GM12878 (cell line): ENCODE results near the gene KRI1. TPM values are rescaled to one million over a fixed set of nuclear protein-coding genes. Genes with fewer than 3 reads are reported as not detected.

ENCODE experiments used
- ATAC-seq: fragments of 200-7000 bp; cut with Tn5 transposase; 3 replicates; pipeline ENCODE4 v1.9.1; 2020; ENCODE audit warnings: mild to moderate bottlenecking, moderate library complexity
- BruUV-seq: library from RNA; stranded (reverse); fragments of 400-500 nt; replicated peaks from 2 replicates; lab custom pipeline; 2021; lab: Mats Ljungman, UMichigan
- CTCF ChIA-PET: fragments of 300-600 bp; sonication (Branson Sonifier 250); formaldehyde crosslinking; extraction: SDS; loops from one replicate; lab custom pipeline; 2021; ENCODE audit warnings: inconsistent platforms; lab: Yijun Ruan, JAX
- POLR2A ChIA-PET: fragments of 350-600 bp; formaldehyde crosslinking; extraction: SDS; loops from one replicate; lab custom pipeline; 2021; ENCODE audit warnings: inconsistent platforms; lab: Charles Lee
- RAD21 ChIA-PET: fragments of 300-600 bp; sonication (Branson Sonifier 250); formaldehyde crosslinking; loops from one replicate; lab custom pipeline; 2023; ENCODE audit warnings: antibody characterized with exemption; ENCODE audit not compliant: unreplicated experiment; lab: Charles Lee
- SMC1A ChIA-PET: fragments of 300-600 bp; sonication (Branson Sonifier 250); formaldehyde crosslinking; loops from one replicate; lab custom pipeline; 2023; ENCODE audit not compliant: unreplicated experiment, uncharacterized antibody; lab: Charles Lee
- DNase-seq: peaks from one replicate; pipeline ENCODE4 v3.0.0-alpha.2; 2011; ENCODE audit warnings: low read depth, low spot score
- FAIRE-seq: peaks from 3 replicates; lab custom pipeline; 2011; peaks lifted over from hg19 to GRCh38; lab: Jason Lieb, UNC
- H2AFZ ChIP-seq: 2 replicates; pipeline ENCODE4 v1.6.0; 2011; ENCODE audit warnings: low read depth, low read length, control low read depth; ENCODE audit not compliant: control insufficient read depth
- H3K27ac ChIP-seq: 2 replicates; pipeline ENCODE4 v1.5.1; 2011; ENCODE audit warnings: control low read depth; ENCODE audit not compliant: control insufficient read depth, insufficient read depth
- H3K27me3 ChIP-seq, 2 experiments: replicated peaks in 1 of 2; 2 replicates each; pipeline versions ENCODE4 v1.6.0 to v1.6.1; 2011; ENCODE audit warnings: low read length in 1 of 2; ENCODE audit not compliant: control insufficient read depth in 2 of 2, insufficient read depth in 2 of 2
- H3K36me3 ChIP-seq, 2 experiments: 2 replicates each; pipeline ENCODE4 v1.5.1; 2011; ENCODE audit warnings: low read length in 1 of 2; ENCODE audit not compliant: control insufficient read depth in 2 of 2, insufficient read depth in 2 of 2
- H3K4me1 ChIP-seq: 2 replicates; pipeline ENCODE4 v1.6.1; 2011; ENCODE audit warnings: mild to moderate bottlenecking, low read length, moderate library complexity, mixed read lengths; ENCODE audit not compliant: control insufficient read depth, insufficient read depth
- H3K4me2 ChIP-seq: 2 replicates; pipeline ENCODE4 v1.6.0; 2011; ENCODE audit warnings: control low read depth; ENCODE audit not compliant: control insufficient read depth, insufficient read depth
- H3K4me3 ChIP-seq: fragments of 200-600 bp; sonication (generic); 2 replicates; pipeline ENCODE4 v1.5.1; 2016
- H3K79me2 ChIP-seq: 2 replicates; pipeline ENCODE4 v1.6.0; 2011; ENCODE audit warnings: low read length; ENCODE audit not compliant: control insufficient read depth, insufficient read depth
- H3K9ac ChIP-seq: 2 replicates; pipeline ENCODE4 v1.8.0; 2011; ENCODE audit warnings: low read length, control low read depth, mixed read lengths; ENCODE audit not compliant: control insufficient read depth, insufficient read depth
- H3K9me3 ChIP-seq: replicated peaks from 3 replicates; pipeline ENCODE4 v1.5.1; 2011; ENCODE audit warnings: mild to moderate bottlenecking, low read length; ENCODE audit not compliant: control insufficient read depth, insufficient read depth
- H4K20me1 ChIP-seq: 2 replicates; pipeline ENCODE4 v1.6.0; 2011; ENCODE audit not compliant: control insufficient read depth, insufficient read depth
- BHLHE40 ChIP-seq, 2 experiments: fragments of 450-650 bp in 1 of 2; IDR thresholded peaks; 2 replicates each; pipeline ENCODE4 v1.6.1; 2011 to 2017; ENCODE audit warnings: low read depth in 2 of 2, borderline replicate concordance in 1 of 2, improper control_type of control experiment in 1 of 2, low read length in 1 of 2, mild to moderate bottlenecking in 1 of 2
- BRCA1 ChIP-seq: IDR thresholded peaks from 2 replicates; pipeline ENCODE4 v1.6.1; 2011; ENCODE audit warnings: low read depth, low read length, improper control_type of control experiment
- E2F4 ChIP-seq: IDR thresholded peaks from 2 replicates; pipeline ENCODE4 v1.6.1; 2012; ENCODE audit warnings: low read depth, low read length, improper control_type of control experiment
- EGR1 ChIP-seq, 2 experiments: IDR thresholded peaks; 1 replicate in 1 of 2; 2 replicates in 1 of 2; pipeline ENCODE4 v1.6.1; 2011 to 2012; ENCODE audit warnings: low read depth in 2 of 2, low read length in 2 of 2, borderline replicate concordance in 1 of 2, mild to moderate bottlenecking in 1 of 2, moderate library complexity in 1 of 2
- ETV6 ChIP-seq, 2 experiments: fragments of 450-650 bp in 1 of 2; IDR thresholded peaks in 1 of 2; conservative IDR thresholded peaks in 1 of 2; 2 replicates each; pipeline ENCODE4 v1.6.1; 2014; ENCODE audit warnings: antibody characterized with exemption in 1 of 2, borderline replicate concordance in 1 of 2, low read depth in 1 of 2, mild to moderate bottlenecking in 1 of 2, moderate library complexity in 1 of 2
- GABPA ChIP-seq: IDR thresholded peaks from 2 replicates; pipeline ENCODE4 v1.6.1; 2014; ENCODE audit warnings: antibody characterized with exemption, low read depth, mild to moderate bottlenecking, inconsistent platforms
- HDAC2 ChIP-seq: fragments of 200-600 bp; sonication (generic); IDR thresholded peaks from 2 replicates; pipeline ENCODE4 v1.6.1; 2017
- KAT2A ChIP-seq: conservative IDR thresholded peaks from 2 replicates; pipeline ENCODE4 v1.6.1; 2011; ENCODE audit warnings: low read depth, low read length; ENCODE audit not compliant: control insufficient read depth
- MTA2 ChIP-seq: fragments of 450-650 bp; IDR thresholded peaks from 2 replicates; pipeline ENCODE4 v1.6.1; 2016; ENCODE audit warnings: low read depth, mild to moderate bottlenecking, moderate library complexity
- RUNX3 ChIP-seq: IDR thresholded peaks from 2 replicates; pipeline ENCODE4 v1.6.1; 2012; ENCODE audit warnings: low read length, inconsistent platforms
- SP1 ChIP-seq: IDR thresholded peaks from one replicate; pipeline ENCODE4 v1.6.1; 2011; ENCODE audit warnings: low read depth, low read length
- ZNF207 ChIP-seq: fragments of 450-650 bp; IDR thresholded peaks from 2 replicates; pipeline ENCODE4 v1.6.1; 2014; ENCODE audit warnings: antibody characterized with exemption, mild to moderate bottlenecking, borderline replicate concordance
- ZNF592 ChIP-seq: fragments of 450-650 bp; IDR thresholded peaks from 2 replicates; pipeline ENCODE4 v1.6.1; 2017; ENCODE audit warnings: mild to moderate bottlenecking, moderate library complexity
- WGBS: methylation state at CpG from one replicate; pipeline ENCODE4 v1.1.6; 2016; ENCODE audit warnings: low lambda C conversion rate; ENCODE audit not compliant: insufficient replicate concordance, insufficient coverage; ENCODE audit errors: missing lambda C conversion rate; 5-methylcytosine and 5-hydroxymethylcytosine counted together
- in situ Hi-C: fragments of 300-500 bp; cut with MboI; formaldehyde crosslinking; loops from 9 replicates; pipeline ENCODE4 v1.14.3; 2018; ENCODE audit warnings: mixed read lengths
- intact Hi-C: fragments of 100-400 bp; cut with micrococcal nuclease; formaldehyde crosslinking; loops from one replicate; pipeline ENCODE4 v1.14.2; 2022; ENCODE audit not compliant: unreplicated experiment
- polyA plus RNA-seq, 11 experiments: library from polyadenylated mRNA; depleted of rRNA in 4 of 11; unstranded in 6 of 11; stranded (reverse) in 5 of 11; fragments of >200 nt; fragmentation: Nextera tagmentation in 4 of 11; fragmentation: Illumina TruSeq in 1 of 11; extraction: Ambion mirVana in 4 of 11; extraction: Trizol in 1 of 11; gene quantifications; 1 replicate in 1 of 11; 2 replicates in 10 of 11; pipeline versions ENCODE4 v1.2.1 to v1.2.3, GENCODE V29; 2011 to 2016; ENCODE audit warnings: inconsistent platforms in 2 of 11, missing spikeins in 2 of 11, low read depth in 1 of 11
- total RNA-seq, 4 experiments: library from RNA; depleted of rRNA in 3 of 4; stranded (reverse); fragments of >200 nt in 3 of 4; fragmentation: Illumina TruSeq in 1 of 4; extraction: Trizol in 1 of 4; gene quantifications; 2 replicates each; pipeline versions ENCODE4 v1.2.1 to v1.2.3, GENCODE V29; 2013 to 2021

The KRI1 gene
- total and polyA plus RNA-seq, 10 of the 15 experiments (the other 5 are each of a cell fraction or from before 2014, with no cell fraction given), result 0.98 to 42.5 (median 24.7) TPM

- no peak for TF ChIP-seq ZNF207
- no peak for TF ChIP-seq HDAC2
- no peak for TF ChIP-seq BRCA1
- TF ChIP-seq E2F4, result no peak
- TF ChIP-seq GABPA, result no peak
- TF ChIP-seq MTA2, result no peak
- no peak for TF ChIP-seq EGR1 (IDR thresholded peaks at IDR 0.05; ENCODE audit: borderline replicate concordance in 1 of 2, low read depth in 2 of 2, low read length in 2 of 2)
- no peak for TF ChIP-seq RUNX3
- no peak for TF ChIP-seq KAT2A
- TF ChIP-seq SP1, result no peak
- TF ChIP-seq BHLHE40 (IDR thresholded peaks at IDR 0.05; ENCODE audit: borderline replicate concordance in 1 of 2, low read depth in 2 of 2, low read length in 1 of 2), result no peak
- TF ChIP-seq ZNF592, result no peak
- no peak for TF ChIP-seq ETV6 (conservative IDR thresholded peaks at IDR 0.05 in 1 of 2, IDR thresholded peaks at IDR 0.05 in 1 of 2; ENCODE audit: borderline replicate concordance in 1 of 2, low read depth in 1 of 2)
- intact Hi-C loops (no loop called here), in situ Hi-C loops (no loop called here)
- no peak for FAIRE-seq
- 61% methylated on average over 14 of the region's 15 CpGs for WGBS
- Histone ChIP-seq H3K9ac (no peak overlapping the region), H3K36me3 (no peaks in the 10 kb centered on the region), H3K27ac (no peak overlapping the region), H3K79me2 (no peaks in the 10 kb centered on the region), H3K4me1 (peaks cover 11% of the 10 kb centered on the region), H2AFZ (no peak overlapping the region), H3K27me3 (peaks cover 4 to 12% of the 10 kb centered on the region in 2 experiments), H3K4me3 (no peak overlapping the region), H3K4me2 (no peak overlapping the region), H4K20me1 (no peaks in the 10 kb centered on the region), H3K9me3 (no peaks in the 10 kb centered on the region)
- ChIA-PET SMC1A (no interaction called here), POLR2A (interaction anchor here (0.5 to 1.1 kb wide), 2 partner anchors 14 to 121 kb away, joined by 3 to 9 read pairs; no protein-coding TSS in a partner anchor), RAD21 (no interaction called here), CTCF (no interaction called here)
- BruUV-seq, result no TSS peak
- ATAC-seq, result no peak
- DNase-seq, result no peak
Observed at GRCh38 chr19:10520652-10521318, 45.0 kb downstream of the KRI1 start.
